ENCODE results near the gene P3H2.

P3H2 gene

GRCh38 chr3:190053919-190054672 lies 66.6 kb downstream of the P3H2 start:
- no peak for DNase-seq

GRCh38 chr3:190051641-190052040 lies 69.1 kb downstream of the P3H2 start:
- no peak for DNase-seq

- DNase-seq: no peak
Measured at GRCh38 chr3:190048932-190049441, 71.7 kb downstream of the P3H2 start.

- DNase-seq: no peak
Measured at GRCh38 chr3:190044974-190045373, 75.7 kb downstream of the P3H2 start.

- DNase-seq: no peak
Measured at GRCh38 chr3:190044142-190044541, 76.6 kb downstream of the P3H2 start.

GRCh38 chr3:190043741-190044140 lies 77.0 kb downstream of the P3H2 start:
- DNase-seq: no peak

- no peak for DNase-seq
Measured at GRCh38 chr3:190042558-190042957, 78.1 kb downstream of the P3H2 start.

GRCh38 chr3:190041333-190042041 lies 79.2 kb downstream of the P3H2 start:
- DNase-seq: no peak

- no peak for DNase-seq
Measured at GRCh38 chr3:190040145-190040544, 80.6 kb downstream of the P3H2 start.

- no peak for DNase-seq
Measured at GRCh38 chr3:190038050-190038933, 82.4 kb downstream of the P3H2 start.

GRCh38 chr3:190036631-190037030 lies 84.1 kb downstream of the P3H2 start:
- DNase-seq: no peak

- DNase-seq: no peak
Measured at GRCh38 chr3:190034446-190034845, 86.3 kb downstream of the P3H2 start.

GRCh38 chr3:190032923-190033322 lies 87.8 kb downstream of the P3H2 start:
- DNase-seq: no peak

GRCh38 chr3:190031887-190032752 lies 88.6 kb downstream of the P3H2 start:
- no peak for DNase-seq

- DNase-seq: no peak
Measured at GRCh38 chr3:190027116-190027515, 93.6 kb downstream of the P3H2 start.

GRCh38 chr3:190026154-190026553 lies 94.5 kb downstream of the P3H2 start:
- DNase-seq: no peak

GRCh38 chr3:190024912-190025311 lies 95.8 kb downstream of the P3H2 start:
- DNase-seq: no peak

- DNase-seq: no peak
Measured at GRCh38 chr3:190019844-190020243, 100.9 kb downstream of the P3H2 start.

GRCh38 chr3:190019006-190019405 lies 101.7 kb downstream of the P3H2 start:
- no peak for DNase-seq

GRCh38 chr3:190018460-190018859 lies 102.2 kb downstream of the P3H2 start:
- no peak for DNase-seq

- DNase-seq: no peak
Measured at GRCh38 chr3:190017521-190018288, 103.0 kb downstream of the P3H2 start.
